HG03575 (cell line): ENCODE results near the gene B3GNT5.

Experiments
- ATAC-seq: cut with Tn5 transposase; IDR thresholded peaks from one replicate; pipeline ENCODE4 v1.9.1; 2021; ENCODE audit not compliant: unreplicated experiment, insufficient number of reproducible peaks, low FRiP score; ENCODE audit errors: extremely low read depth

B3GNT5 gene

GRCh38 chr3:183307749-183308148 lies 54.7 kb downstream of the B3GNT5 start:
- no peak for ATAC-seq

GRCh38 chr3:183308751-183309150 lies 55.7 kb downstream of the B3GNT5 start:
- no peak for ATAC-seq

GRCh38 chr3:183309276-183309675 lies 56.2 kb downstream of the B3GNT5 start:
- no peak for ATAC-seq

- ATAC-seq, result no peak
Measured at GRCh38 chr3:183310936-183311335, 57.9 kb downstream of the B3GNT5 start.

GRCh38 chr3:183312433-183312832 lies 59.4 kb downstream of the B3GNT5 start:
- ATAC-seq, result no peak

- no peak for ATAC-seq
Measured at GRCh38 chr3:183313351-183313750, 60.3 kb downstream of the B3GNT5 start.

- ATAC-seq, result no peak
Measured at GRCh38 chr3:183313764-183314163, 60.7 kb downstream of the B3GNT5 start.

GRCh38 chr3:183315739-183316138 lies 62.7 kb downstream of the B3GNT5 start:
- no peak for ATAC-seq

GRCh38 chr3:183317271-183317670 lies 64.2 kb downstream of the B3GNT5 start:
- ATAC-seq, result no peak

GRCh38 chr3:183317886-183318865 lies 65.1 kb downstream of the B3GNT5 start:
- no peak for ATAC-seq

- ATAC-seq, result no peak
Measured at GRCh38 chr3:183318877-183319276, 65.8 kb downstream of the B3GNT5 start.

GRCh38 chr3:183319371-183319770 lies 66.3 kb downstream of the B3GNT5 start:
- ATAC-seq, result no peak
